ENCODE measurements around the gene MEX3C.

DNA sequence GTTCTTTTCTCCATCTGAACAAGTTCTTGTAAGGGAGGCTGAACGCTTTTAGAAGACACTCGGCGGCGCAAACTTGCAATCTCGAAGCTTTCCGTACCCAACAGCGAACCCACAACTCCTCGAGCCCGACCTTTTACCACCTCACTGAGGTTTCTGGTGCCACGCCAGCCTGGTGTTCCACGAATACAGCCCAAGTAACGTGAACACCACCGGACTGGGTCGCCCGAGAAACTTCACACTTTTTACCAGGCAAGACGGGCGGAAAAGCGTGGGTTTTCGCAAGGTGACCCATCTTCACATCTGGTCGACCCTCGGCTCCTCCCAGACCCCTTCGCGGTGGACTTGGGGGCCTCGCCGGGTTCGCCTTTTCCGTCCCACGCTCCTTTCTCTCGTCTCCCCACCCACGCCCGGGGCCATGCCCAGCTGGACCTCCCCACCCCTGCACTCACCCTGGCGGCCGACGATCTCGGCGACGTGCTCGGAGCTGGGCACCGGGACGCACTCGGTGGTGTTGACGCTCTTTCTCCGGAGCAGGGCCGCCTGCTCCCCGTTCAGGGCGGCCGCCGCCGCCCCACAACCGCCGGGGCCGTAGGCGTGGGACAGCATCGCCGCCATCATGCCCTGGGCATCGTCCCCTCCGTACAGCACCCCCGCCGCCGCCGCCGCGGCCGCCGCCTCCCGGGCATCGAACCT lies 1.2 kb downstream of the MEX3C start:
- TF ChIP-seq EZH2 (IDR thresholded peaks at IDR 0.05; ENCODE audit: insufficient read depth, poor library complexity, severe bottlenecking) = no peak
- no peak for TF ChIP-seq EZH2phosphoT487 (IDR thresholded peaks at IDR 0.05; ENCODE audit: insufficient read depth, low read depth)

All from GM23248 (cell line).